GM19043 (cell line): ENCODE data around the gene POLR2A.

Source experiments
- ATAC-seq: cut with Tn5 transposase; IDR thresholded peaks from one replicate; pipeline ENCODE4 v1.9.1; 2021; ENCODE audit warnings: low read depth; ENCODE audit not compliant: unreplicated experiment

Gene POLR2A

DNA sequence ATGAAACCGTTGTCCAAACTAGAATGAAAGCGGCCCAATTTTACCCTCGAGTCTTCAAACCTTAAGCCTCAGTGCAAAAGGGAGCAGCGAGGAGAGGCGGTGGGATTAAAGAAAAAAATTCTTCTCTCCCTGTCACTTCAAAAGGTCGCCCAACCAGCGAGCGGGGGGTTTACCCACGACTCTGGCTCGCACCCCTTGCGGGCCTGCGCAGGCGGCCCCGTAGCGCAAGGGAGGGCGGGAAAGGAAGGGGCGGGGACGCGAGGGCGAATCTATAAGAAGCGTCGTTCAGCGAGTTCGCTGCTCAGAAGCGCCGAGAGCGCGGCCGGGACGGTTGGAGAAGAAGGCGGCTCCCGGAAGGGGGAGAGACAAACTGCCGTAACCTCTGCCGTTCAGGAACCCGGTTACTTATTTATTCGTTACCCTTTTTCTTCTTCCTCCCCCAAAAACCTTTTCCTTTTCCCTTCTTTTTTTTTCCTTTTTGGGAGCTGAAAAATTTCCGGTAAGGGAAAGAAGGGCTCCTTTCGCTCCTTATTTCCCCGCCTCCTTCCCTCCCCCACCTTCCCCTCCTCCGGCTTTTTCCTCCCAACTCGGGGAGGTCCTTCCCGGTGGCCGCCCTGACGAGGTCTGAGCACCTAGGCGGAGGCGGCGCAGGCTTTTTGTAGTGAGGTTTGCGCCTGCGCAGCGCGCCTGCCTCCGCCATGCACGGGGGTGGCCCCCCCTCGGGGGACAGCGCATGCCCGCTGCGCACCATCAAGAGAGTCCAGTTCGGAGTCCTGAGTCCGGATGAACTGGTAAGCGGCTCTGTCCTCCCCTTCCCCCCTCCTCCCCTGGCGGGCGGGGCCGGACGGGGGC is at the start of gene POLR2A:
TSS of gene POLR2A (plus strand) at position 300 of the 852 bp plus-strand sequence.
- ATAC-seq, result peak; percentile 40

DNA sequence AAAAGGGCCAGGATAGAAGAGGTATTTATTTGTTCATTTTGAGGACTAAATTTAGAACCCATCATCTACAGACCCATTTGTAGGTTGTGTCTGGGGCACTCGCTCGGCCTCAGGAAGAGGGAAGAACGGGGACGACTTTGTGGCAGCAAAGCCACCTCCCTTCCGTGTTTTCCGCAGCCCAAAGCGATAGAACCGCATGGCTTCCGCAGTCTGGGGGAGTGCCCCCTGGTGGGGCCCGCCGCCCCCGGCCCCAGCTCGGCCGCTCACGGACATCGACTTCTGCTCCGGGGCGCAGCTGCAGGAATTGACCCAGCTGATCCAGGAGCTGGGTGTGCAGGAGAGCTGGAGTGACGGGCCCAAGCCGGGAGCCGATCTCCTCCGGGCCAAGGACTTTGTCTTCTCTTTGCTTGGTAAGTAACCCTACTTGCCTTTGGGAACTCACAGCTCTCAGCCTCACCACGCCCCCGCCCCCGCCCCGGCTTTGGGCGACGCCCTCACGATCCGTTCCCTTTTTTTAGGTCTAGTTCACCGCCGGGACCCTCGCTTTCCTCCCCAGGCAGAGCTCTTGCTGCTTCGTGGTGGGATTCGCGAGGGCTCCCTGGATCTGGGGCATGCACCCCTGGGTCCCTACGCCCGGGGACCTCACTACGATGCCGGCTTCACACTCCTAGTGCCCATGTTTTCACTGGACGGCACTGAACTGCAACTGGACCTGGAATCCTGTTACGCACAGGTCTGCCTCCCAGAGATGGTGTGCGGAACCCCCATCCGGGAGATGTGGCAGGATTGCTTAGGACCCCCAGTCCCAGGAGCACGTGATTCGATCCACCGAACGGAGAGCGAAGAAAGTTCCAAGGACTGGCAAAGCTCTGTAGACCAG is 48.2 kb upstream of the POLR2A start:
- peak; percentile 9 for ATAC-seq

DNA sequence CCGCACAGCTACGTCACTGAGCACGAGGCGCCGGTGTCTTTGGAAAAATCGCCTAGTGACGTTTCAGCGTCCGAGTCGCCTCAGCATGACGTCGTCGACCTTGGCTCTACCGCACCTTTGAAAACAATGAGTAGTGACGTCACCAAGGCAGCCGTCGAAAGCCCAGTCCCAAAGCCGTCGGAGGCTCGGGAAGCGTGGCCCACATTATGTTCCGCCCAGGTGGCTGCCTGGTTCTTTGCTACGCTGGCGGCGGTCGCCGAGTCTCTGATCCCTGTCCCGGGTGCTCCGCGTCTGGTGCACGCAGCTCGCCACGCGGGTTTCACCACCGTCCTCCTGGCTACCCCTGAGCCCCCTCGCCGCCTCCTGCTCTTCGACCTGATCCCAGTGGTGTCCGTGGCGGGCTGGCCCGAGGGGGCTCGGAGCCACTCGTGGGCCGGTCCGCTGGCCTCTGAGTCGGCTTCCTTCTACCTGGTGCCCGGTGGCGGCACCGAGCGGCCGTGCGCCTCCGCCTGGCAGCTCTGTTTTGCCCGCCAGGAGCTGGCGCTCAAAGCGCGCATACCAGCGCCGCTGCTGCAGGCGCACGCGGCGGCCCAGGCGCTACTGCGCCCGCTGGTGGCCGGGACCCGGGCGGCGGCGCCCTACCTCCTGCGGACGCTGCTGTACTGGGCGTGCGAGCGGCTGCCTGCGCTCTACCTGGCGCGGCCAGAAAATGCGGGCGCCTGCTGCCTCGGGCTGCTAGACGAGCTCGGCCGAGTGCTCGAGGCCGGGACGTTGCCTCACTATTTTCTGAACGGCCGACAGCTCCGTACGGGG is 47.4 kb upstream of the POLR2A start:
- no peak for ATAC-seq

DNA sequence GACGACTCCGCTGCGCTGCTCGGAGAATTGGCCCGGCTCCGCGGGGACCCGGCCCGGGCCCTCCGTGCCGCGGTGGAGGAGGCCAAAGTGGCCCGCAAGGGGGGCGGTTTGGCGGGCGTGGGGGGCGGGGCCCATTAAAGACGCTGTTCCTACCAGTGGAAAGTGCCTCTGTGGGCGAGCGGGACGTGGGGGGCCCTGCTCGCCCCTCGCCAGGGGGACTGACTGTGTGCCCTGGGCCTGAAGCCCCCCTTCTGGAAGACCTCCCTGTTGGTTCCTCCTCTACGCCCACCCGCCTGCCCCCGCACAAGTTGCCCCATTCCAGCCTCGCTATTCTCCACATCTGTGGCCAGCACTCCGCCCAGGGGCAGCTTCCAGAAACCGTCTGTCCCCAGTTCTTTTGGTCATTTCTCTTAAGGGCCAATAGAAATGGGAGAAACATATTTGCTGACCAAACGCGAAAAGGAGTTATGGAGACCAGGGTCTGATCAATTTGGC is 46.8 kb upstream of the POLR2A start:
- no peak for ATAC-seq

DNA sequence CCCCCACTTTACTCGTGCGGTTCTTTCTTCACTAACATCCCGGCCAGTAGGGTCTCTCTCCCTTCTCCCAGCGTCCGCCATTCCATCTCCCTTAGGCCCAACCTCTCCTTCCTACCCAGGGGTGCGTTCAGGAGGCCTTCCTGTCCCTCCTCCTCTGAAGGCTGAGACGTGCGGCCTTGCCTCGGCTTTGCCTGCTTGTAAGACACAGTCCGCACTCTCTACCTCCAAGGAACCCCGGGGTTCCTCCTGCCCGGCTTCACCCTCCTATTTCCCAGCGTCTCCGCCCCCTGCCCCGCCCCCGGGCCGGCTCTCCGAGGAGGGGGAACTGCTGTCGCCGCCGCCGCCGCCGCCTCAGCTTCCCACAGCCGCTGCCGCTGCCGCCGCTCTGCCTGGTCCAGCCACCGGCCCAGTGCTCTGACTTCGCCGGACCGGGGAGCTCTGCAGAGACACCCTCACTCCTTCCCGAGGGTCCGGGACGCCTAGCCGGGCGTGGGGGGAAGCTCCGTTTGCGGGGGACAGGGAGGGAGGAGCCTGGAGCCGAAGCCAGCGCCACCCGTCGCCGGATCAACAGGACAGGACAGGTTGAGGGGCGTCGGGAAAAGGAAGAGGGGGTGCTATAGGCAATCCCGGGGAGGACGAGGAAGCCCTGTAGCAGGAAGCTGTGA is 46.1 kb upstream of the POLR2A start:
- ATAC-seq, result no peak

DNA sequence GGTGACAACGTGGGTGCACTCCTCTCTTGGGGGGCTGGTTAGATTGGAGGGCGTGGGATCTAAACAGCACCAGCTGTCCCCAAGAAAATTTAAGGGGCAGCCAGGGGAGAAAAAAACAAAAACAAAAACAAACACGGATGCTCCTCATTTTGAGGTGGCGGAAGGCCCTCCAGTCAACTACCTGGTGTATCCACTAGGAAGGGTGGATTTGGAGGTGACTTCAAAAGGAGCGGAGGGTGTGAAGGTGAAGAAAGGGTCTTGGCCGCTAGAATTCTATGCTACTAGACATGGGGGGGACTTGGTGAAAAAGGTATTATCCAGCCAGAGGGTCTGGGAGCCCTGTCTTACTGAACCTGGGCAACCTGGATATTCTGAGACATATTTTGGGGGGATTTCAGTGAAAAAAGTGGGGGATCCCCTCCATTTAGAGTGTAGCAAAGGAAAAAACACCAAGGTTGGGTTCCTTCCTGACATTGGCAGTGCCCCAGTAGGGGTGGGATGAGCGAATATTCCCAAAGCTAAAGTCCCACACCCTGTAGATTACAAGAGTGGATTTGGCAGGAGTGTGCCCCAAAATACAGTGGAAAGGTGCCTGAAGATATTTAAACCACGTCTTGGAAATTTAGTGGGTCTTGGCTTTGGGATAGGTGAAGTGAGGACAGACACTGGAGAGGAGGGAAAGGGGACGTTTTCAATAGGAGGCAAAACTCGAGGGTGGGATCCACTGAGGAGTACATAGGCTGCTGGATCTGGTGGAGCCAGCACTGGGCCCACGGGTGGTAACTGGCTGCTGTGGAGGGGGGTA is 45.3 kb upstream of the POLR2A start:
- no peak for ATAC-seq

DNA sequence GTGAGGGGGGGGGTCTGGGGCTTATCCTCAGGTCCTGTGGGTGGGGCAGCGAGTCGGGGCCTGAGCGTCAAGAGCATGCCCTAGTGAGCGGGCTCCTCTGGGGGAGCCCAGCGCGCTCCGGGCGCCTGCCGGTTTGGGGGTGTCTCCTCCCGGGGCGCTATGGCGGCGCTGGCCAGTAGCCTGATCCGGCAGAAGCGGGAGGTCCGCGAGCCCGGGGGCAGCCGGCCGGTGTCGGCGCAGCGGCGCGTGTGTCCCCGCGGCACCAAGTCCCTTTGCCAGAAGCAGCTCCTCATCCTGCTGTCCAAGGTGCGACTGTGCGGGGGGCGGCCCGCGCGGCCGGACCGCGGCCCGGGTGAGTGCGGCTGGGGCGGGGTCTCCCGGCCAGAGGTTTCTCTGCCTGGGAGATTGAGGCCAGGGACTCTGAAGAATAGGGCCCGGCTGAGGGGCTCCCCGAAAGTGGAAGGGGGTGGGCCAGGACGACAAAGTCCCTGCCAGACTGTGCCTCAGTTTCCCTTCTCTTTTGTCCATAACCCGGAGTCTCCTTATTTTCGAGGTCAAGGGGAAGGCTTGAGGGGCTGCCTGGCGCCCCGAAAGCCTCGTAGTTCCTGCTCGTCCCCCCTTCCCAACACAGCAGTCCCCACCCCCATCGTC is 44.6 kb upstream of the POLR2A start, which contains the start of gene FGF11:
TSS of gene FGF11 (plus strand) at position 51 of the 651 bp plus-strand sequence. CDS start at position 160, 109 bp downstream.
- ATAC-seq, result no peak

DNA sequence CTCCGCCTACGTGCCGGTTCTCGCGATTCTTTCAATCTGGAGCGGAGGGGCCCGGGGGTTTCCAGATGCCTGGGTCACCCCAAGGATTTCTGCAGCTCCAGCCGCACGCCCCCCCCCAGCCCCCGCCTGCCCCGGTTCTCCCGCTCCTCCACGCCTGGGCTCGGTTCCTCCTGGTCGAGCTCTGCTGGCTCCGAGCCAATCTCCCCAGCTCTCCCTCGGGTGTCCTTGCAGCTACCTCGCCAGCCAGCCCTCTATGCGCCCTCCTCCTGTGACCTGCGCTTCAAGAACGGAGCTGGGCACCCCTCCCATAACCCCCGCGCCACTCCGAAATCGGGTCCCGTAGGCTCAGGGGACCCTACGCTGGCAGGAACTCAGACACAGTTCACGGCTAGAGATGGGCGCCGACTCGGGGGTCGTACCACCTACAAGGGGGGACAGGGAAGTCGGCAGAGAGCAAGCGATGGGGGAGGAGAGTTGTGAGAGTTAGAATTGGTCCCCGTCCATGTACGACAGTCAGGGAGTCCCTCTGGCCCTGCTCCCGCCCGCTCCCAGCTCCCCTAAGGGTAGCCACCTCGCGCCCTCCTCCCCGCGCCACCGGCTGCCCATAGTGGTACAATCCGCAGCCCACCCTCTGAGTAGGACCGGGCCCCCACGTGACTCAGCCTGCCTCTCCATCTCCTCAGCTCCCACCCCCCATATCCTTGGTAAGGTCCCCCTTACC is 43.9 kb upstream of the POLR2A start:
- no peak for ATAC-seq

DNA sequence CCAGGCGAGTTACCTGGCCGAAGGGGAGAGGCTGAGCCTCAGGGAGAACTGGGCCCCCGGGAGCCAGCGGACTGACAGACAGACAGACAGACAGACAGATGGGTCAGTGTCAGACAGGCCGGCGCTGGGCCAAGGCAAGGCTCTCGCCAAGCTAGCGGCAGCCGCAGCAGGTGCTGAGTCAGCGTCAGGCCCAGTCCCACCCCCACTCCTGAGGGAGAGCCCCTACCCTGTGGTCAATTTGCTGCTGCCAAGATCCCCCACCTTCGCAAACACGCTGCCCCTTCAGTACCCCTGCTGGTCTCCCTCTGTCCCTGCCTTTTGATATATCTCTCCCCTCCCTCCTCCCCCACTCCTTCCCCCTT is 43.4 kb upstream of the POLR2A start:
- ATAC-seq, result no peak

DNA sequence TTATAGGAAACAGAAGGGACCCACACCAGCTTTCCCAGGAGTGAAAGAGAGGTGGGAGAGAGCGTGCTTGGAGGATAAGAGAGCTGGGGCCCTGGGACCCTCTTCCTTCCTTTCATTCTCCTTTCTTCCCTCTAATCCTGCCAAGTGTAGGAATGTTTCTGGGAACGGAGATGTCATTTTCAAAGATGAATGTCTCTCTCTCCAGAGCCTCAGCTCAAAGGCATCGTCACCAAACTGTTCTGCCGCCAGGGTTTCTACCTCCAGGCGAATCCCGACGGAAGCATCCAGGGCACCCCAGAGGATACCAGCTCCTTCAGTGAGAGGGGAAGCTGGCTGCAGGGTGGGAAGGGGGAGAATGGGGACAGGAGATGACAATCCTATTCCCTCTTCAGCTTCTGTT is 42.9 kb upstream of the POLR2A start:
- no peak for ATAC-seq

DNA sequence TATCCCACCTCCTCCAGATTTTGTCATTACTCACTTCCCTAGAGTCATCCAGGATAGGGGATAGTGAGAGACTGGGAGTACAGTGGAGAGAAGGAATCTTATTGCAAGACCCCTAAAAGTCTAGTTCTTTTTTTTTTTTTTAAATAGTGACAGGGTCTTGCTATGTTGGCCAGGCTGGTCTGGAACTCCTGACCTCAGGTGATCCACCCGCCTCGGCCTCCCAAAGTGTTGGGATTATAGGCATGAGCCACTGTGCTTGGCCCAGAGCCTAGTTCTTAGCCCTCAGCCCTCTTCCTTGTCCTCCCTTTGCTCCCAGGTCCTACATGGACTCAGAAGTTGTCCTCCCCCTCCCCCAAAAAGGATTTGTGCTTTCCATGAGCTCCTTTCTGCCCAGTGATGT is 42.0 kb upstream of the POLR2A start:
- ATAC-seq, result no peak

DNA sequence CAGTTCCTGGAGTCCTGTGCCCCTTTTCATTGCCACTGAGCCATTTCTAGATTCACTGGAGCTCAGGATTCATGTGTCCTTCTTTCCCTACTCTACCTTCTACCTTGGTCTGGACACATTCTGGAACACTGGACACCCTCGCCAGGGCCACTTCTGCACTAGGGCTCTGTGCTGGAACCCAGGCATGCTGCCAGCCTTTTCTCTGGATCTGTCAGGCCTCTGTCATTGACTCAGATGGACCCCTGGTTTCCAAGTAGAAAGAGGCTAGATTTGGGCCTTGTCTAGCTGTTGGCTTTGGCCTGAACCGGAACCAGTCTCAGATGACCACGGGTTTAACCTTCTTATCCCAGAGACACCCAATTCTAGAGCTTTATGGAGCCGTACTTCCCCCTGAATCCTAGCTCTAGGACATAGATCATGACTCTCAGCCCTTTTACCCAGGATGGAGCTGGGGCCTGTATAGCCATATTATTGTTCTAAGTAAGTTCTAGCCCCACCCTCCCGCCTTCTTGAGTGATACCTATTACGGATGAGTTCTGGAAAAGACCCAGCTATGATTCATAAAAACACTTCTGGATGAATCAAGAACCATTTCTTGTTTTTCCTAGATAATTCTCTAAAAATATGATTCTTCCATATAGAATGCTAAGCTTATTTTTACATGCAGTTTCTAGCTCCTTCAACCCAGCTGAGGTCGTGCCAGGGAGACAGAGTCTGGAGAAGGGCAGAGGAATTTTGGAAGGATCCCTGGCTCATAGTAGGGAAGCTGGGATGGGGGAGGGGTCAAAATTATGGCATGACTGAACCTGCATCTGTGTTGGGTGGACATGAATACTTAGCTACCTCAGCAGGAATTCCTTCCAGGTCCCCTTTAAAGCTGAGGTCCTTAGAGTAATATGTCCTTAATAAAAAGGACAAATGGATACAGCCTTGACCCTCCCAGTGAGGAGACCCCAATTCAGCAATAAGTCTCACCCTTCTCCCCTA is 40.4 kb upstream of the POLR2A start:
- ATAC-seq, result no peak

DNA sequence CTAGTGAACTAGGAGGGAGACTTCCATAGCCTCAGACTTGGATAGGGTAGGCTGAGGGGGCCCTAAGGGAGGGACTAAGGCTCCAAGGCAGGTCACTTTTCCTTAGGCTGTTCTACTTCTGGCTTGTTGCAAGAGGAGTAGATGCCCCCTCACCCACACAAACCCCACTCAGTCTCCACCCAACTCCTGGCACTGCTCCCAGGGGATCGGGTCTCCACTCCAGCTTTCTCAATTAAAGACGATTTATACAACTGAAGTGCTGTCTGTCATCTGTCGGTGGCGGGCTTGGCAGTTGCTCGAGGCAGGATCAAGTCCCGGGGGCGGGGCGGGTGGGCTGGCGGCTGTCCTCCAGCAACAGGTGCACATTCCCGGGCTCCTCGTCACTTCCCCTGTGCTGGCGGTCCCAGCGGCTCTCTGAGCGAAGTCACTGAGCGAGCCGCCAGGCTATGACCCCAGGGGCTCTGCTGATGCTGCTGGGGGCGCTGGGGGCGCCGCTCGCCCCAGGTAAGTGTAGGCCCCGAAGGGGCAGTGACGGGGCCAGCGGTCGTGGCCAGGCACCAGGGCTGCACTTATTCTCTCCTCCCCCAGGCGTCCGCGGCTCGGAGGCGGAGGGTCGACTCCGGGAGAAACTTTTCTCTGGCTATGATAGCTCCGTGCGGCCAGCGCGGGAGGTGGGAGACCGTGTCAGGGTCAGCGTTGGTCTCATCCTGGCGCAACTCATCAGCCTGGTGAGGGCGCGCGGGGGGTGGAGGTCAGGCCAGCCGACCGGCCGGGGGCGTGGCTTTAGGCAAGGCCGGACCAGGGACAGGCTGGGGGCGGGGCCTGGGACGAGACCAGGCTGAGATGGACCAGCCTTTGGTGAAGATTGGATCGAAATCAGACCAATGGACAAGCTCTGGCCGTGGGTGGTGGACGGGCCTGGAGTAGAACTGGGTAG is 39.2 kb upstream of the POLR2A start, which contains the start of gene CHRNB1:
TSS of gene CHRNB1 (plus strand) at position 380 of the 937 bp plus-strand sequence. CDS start at position 447, 67 bp downstream.
- ATAC-seq, result no peak

DNA sequence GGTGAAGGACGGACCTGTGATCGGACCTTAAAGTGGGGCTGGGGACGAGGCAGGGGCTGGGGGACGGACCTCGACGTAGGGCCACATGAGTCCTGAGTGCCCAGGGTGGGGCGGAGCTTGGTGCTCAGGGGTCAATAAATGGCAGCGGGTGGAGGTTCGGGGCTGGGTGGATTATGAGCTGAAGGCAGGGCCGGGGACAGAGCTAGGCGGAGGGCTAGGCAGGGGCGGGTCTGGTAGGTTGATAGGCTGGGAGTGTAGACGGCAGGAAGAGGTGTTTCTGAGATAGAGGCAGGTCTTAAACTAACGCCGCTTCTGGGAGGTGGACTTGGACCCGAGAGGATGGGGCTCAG is 38.6 kb upstream of the POLR2A start:
- ATAC-seq, result no peak

DNA sequence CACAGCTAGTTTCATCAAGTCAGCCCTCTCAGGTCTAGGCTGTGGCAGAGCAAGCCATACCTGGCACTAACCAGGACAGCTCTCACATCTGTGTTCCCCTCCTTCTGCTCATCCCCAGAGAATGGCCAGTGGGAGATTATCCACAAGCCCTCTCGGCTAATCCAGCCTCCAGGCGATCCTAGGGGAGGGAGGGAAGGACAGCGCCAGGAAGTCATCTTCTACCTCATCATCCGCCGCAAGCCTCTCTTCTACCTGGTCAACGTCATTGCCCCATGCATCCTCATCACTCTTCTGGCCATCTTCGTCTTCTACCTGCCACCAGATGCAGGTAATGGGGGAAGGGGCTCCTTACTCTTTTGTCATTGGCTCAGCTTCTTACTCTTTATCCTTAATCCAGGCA is 35.7 kb upstream of the POLR2A start:
- no peak for ATAC-seq
